ENCODE data around the gene NFYC. TPM values are rescaled to one million over a fixed set of nuclear protein-coding genes. Genes with fewer than 3 reads are reported as not detected.
A peak's percentile ranks its signal among the peaks of the same experiment; 100 is the strongest.

Gene NFYC
- total RNA-seq, 2 donors from 2014 or later = 43.6 to 59.0 TPM

DNA sequence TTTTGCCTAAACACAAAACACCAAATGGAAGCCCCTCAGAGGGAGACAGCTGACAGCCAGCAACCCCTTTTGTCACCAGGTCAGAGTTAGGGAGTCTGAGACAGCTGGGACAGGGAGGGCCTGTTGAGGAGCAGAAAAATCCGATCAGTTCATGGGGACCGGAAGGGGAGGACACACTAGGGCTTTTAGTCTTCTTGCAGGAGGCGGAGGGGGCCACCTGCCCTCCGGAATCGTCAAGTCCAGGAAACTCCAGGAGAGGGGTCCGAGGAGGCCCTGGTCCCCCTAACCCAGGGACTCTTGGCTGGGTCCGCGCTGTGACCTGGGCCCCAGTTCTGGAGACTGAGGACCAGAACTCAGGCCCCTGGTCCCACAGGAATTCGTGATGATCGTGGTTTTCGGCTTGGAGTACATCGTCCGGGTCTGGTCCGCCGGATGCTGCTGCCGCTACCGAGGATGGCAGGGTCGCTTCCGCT lies 126.3 kb downstream of the NFYC start:
- Mint-ChIP-seq H3K4me3 (peak overlapping the region; percentile 58), H3K4me1 (peaks cover 8% of the 10 kb centered on the region), H3K27me3 (ENCODE audit: insufficient read depth) (peaks cover 52% of the 10 kb centered on the region), H3K36me3 (ENCODE audit: low read depth) (no peaks in the 10 kb centered on the region), H3K27ac (no peak overlapping the region), H3K9me3 (no peaks in the 10 kb centered on the region)
- Histone ChIP-seq H3K4me1 (ENCODE audit: control insufficient read depth, insufficient read depth, low read length) (peaks cover 16% of the 10 kb centered on the region), H3K4me3 (ENCODE audit: low read length) (peak overlapping the region; percentile 70), H3K27ac (ENCODE audit: low read depth, low read length) (no peak overlapping the region), H3K9me3 (ENCODE audit: control insufficient read depth, low read length) (no peaks in the 10 kb centered on the region), H3K9ac (ENCODE audit: extremely low read depth, low read length, poor library complexity, severe bottlenecking) (no peak overlapping the region), H3K36me3 (ENCODE audit: control insufficient read depth, insufficient read depth, low read length) (no peaks in the 10 kb centered on the region), H3K27me3 (ENCODE audit: control insufficient read depth, insufficient read depth, low read length, poor library complexity, severe bottlenecking) (peaks cover 31% of the 10 kb centered on the region)
- DNase-seq = no peak
- TF ChIP-seq, protein P1, sequence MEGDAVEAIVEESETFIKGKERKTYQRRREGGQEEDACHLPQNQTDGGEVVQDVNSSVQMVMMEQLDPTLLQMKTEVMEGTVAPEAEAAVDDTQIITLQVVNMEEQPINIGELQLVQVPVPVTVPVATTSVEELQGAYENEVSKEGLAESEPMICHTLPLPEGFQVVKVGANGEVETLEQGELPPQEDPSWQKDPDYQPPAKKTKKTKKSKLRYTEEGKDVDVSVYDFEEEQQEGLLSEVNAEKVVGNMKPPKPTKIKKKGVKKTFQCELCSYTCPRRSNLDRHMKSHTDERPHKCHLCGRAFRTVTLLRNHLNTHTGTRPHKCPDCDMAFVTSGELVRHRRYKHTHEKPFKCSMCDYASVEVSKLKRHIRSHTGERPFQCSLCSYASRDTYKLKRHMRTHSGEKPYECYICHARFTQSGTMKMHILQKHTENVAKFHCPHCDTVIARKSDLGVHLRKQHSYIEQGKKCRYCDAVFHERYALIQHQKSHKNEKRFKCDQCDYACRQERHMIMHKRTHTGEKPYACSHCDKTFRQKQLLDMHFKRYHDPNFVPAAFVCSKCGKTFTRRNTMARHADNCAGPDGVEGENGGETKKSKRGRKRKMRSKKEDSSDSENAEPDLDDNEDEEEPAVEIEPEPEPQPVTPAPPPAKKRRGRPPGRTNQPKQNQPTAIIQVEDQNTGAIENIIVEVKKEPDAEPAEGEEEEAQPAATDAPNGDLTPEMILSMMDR (conservative IDR thresholded peaks at IDR 0.05) = no peak
- WGBS, 2 experiments (ENCODE audit: insufficient coverage in 1 of 2, insufficient read length in 1 of 2) = 44 to 46% methylated on average over 11 to 19 of the region's 19 CpGs

DNA sequence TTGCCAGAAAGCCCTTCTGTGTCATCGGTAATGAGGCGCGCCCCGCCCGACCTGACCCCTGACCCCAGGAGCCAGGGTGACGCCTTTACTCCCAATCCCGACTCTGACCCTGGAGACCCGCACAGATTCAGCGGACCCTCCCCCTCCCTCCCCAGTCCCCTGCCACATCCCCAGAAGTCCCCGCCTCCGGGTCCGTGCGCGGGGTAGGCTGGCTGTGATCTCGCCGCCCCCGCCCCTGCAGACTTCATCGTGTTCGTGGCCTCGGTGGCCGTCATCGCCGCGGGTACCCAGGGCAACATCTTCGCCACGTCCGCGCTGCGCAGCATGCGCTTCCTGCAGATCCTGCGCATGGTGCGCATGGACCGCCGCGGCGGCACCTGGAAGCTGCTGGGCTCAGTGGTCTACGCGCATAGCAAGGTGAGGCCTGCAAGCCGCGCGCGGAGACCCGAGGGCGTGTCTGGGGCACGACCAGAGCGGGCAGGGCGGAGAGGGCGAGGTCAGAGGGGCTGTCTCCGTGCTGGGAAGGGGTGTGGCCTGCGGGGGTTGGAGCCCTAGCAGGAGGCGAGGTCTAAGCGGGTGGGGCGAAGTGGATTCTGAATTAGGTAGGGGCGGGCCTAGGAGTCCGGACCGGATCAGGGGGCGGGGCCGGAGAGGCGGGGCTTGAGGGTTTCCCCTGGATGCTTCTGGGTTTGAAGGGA lies 126.9 kb downstream of the NFYC start:
- Mint-ChIP-seq H3K4me1 (peaks cover 8% of the 10 kb centered on the region), H3K4me3 (peak overlapping the region; percentile 58), H3K27ac (no peak overlapping the region), H3K27me3 (ENCODE audit: insufficient read depth) (peaks cover 47% of the 10 kb centered on the region), H3K9me3 (no peaks in the 10 kb centered on the region), H3K36me3 (ENCODE audit: low read depth) (no peaks in the 10 kb centered on the region)
- Histone ChIP-seq H3K9ac (ENCODE audit: extremely low read depth, low read length, poor library complexity, severe bottlenecking) (no peak overlapping the region), H3K27me3 (ENCODE audit: control insufficient read depth, insufficient read depth, low read length, poor library complexity, severe bottlenecking) (peaks cover 31% of the 10 kb centered on the region), H3K9me3 (ENCODE audit: control insufficient read depth, low read length) (no peaks in the 10 kb centered on the region), H3K4me3 (ENCODE audit: low read length) (peak overlapping the region; percentile 70), H3K36me3 (ENCODE audit: control insufficient read depth, insufficient read depth, low read length) (no peaks in the 10 kb centered on the region), H3K27ac (ENCODE audit: low read depth, low read length) (no peak overlapping the region), H3K4me1 (ENCODE audit: control insufficient read depth, insufficient read depth, low read length) (peaks cover 19% of the 10 kb centered on the region)
- 3 to 4% methylated on average over 13 to 59 of the region's 59 CpGs for WGBS, 2 experiments (ENCODE audit: insufficient coverage in 1 of 2, insufficient read length in 1 of 2)
- TF ChIP-seq, protein P1 (conservative IDR thresholded peaks at IDR 0.05) = no peak
- peak; percentile 98 for DNase-seq

DNA sequence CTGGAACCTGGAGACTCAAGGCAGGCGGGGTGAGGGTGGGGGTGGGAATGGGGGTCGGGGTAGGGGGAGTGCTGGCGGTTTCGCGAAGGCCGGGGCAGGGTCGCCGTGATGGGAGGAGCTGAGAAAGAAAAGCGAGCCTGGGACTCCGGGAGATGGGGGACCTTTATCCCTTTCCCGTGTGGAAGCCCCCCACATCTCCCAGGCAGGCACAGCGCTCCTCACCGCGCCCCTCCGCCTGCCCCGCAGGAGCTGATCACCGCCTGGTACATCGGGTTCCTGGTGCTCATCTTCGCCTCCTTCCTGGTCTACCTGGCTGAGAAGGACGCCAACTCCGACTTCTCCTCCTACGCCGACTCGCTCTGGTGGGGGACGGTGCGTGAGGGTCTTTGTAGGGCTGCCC lies 127.6 kb downstream of the NFYC start:
- WGBS, 2 experiments (ENCODE audit: insufficient coverage in 1 of 2, insufficient read length in 1 of 2) = 76 to 89% methylated on average over 15 to 24 of the region's 26 CpGs
- Mint-ChIP-seq H3K9me3 (no peaks in the 10 kb centered on the region), H3K27ac (no peak overlapping the region), H3K27me3 (ENCODE audit: insufficient read depth) (peaks cover 46% of the 10 kb centered on the region), H3K4me1 (peaks cover 8% of the 10 kb centered on the region), H3K4me3 (peak overlapping the region; percentile 58), H3K36me3 (ENCODE audit: low read depth) (no peaks in the 10 kb centered on the region)
- Histone ChIP-seq H3K27ac (ENCODE audit: low read depth, low read length) (no peak overlapping the region), H3K36me3 (ENCODE audit: control insufficient read depth, insufficient read depth, low read length) (no peaks in the 10 kb centered on the region), H3K27me3 (ENCODE audit: control insufficient read depth, insufficient read depth, low read length, poor library complexity, severe bottlenecking) (peaks cover 31% of the 10 kb centered on the region), H3K4me1 (ENCODE audit: control insufficient read depth, insufficient read depth, low read length) (peaks cover 19% of the 10 kb centered on the region), H3K4me3 (ENCODE audit: low read length) (no peak overlapping the region), H3K9me3 (ENCODE audit: control insufficient read depth, low read length) (no peaks in the 10 kb centered on the region), H3K9ac (ENCODE audit: extremely low read depth, low read length, poor library complexity, severe bottlenecking) (no peak overlapping the region)
- TF ChIP-seq, protein P1 (conservative IDR thresholded peaks at IDR 0.05) = no peak
- no peak for DNase-seq
